ENCODE results near the gene ME1. TPM values are rescaled to one million over a fixed set of nuclear protein-coding genes. Genes with fewer than 3 reads are reported as not detected.

The ME1 gene
- total RNA-seq, 1 donor from 2014 or later: 12.8 TPM

DNA sequence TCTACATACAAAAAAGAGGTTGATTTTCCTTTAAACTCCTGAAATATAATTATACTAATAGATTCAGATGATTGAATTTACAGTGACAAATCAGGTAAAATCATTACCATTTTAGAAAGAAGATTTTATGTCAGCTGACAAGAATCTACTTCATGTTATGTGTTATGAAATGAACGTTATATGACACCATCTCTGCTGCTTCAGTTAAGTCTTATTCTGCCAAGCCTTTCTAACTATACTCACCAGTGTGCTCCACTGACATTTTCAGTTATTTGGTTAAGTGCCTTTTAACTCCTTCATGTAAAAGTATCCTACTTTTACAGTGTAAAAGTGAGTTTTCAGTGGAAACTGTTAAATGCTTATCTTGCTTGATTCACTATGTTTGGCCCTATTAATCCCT, 157.3 kb downstream of the ME1 start:
- H3K36me3 ChIP-seq: no peaks in the 10 kb centered on the region
- TF ChIP-seq POLR2AphosphoS5 (IDR thresholded peaks at IDR 0.05; ENCODE audit: insufficient read depth in 1 of 2, low read depth in 1 of 2): no peak
- no peak for TF ChIP-seq CTCF (IDR thresholded peaks at IDR 0.05)
- no peak for TF ChIP-seq POLR2A (IDR thresholded peaks at IDR 0.05)
- intact Hi-C loops (cut with DNase I): no loop called here
- no peaks in the 10 kb centered on the region for H3K9me3 ChIP-seq
- DNase-seq (ENCODE audit: extremely low spot score in 2 of 2): no peak
- H3K27ac ChIP-seq: no peak overlapping the region
- no peaks in the 10 kb centered on the region for H3K4me1 ChIP-seq
- no peaks in the 10 kb centered on the region for H3K27me3 ChIP-seq
- H3K4me3 ChIP-seq: no peak overlapping the region

DNA sequence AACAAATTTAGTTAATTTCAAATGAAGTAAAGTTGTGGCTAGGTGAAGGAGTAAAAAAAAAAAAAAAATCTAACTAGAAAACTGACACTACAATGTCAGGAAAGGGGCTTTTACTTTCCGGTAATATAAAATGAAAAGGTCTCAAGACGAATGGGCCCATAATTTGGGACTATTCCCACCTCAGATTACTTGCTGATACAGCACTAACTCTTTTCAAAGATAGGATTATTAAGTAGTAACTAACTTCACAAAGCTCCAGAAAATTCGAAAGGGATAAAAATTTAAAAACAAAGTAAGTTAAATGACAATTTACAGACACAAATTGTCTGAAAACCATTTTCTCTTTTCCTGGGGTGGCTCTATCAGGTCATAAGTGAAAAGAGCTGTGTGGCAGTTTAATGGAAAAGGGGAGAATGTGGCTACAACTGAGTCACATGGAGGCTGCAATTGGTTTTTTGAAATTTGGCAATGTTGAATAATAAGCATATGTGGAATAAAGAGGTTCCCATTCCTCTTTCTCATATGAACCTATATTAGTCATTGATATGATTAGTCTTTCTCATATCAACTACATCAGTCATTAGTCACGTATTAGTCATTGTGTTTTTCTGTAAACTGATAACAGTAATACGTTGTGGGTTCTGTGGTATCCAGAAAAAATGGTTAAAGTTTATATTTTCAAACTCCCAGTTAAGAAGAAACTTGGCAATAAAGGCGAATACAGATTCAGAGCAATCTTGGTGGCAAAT, 159.7 kb downstream of the ME1 start:
- intact Hi-C loops (cut with DNase I): no loop called here
- DNase-seq (ENCODE audit: extremely low spot score in 2 of 2): no peak
- no peaks in the 10 kb centered on the region for H3K36me3 ChIP-seq
- H3K9me3 ChIP-seq: no peaks in the 10 kb centered on the region
- H3K27me3 ChIP-seq: no peaks in the 10 kb centered on the region
- no peaks in the 10 kb centered on the region for H3K4me1 ChIP-seq
- no peak overlapping the region for H3K4me3 ChIP-seq
- TF ChIP-seq POLR2A (IDR thresholded peaks at IDR 0.05) (no peak), CTCF (IDR thresholded peaks at IDR 0.05) (no peak), POLR2AphosphoS5 (IDR thresholded peaks at IDR 0.05; ENCODE audit: insufficient read depth in 1 of 2, low read depth in 1 of 2) (no peak)
- H3K27ac ChIP-seq: no peak overlapping the region

- Histone ChIP-seq H3K9me3 (no peaks in the 10 kb centered on the region), H3K36me3 (no peaks in the 10 kb centered on the region), H3K4me1 (no peaks in the 10 kb centered on the region), H3K27ac (no peak overlapping the region), H3K4me3 (no peak overlapping the region), H3K27me3 (no peaks in the 10 kb centered on the region)
- no peak for TF ChIP-seq CTCF (IDR thresholded peaks at IDR 0.05)
- intact Hi-C loops (cut with DNase I): no loop called here
- DNase-seq (ENCODE audit: extremely low spot score in 2 of 2): no peak
Observed at GRCh38 chr6:83265384-83265783, 165.5 kb downstream of the ME1 start.

- Histone ChIP-seq H3K4me3 (no peak overlapping the region), H3K27ac (no peak overlapping the region), H3K4me1 (no peaks in the 10 kb centered on the region), H3K36me3 (no peaks in the 10 kb centered on the region), H3K27me3 (no peaks in the 10 kb centered on the region), H3K9me3 (no peaks in the 10 kb centered on the region)
- intact Hi-C loops (cut with DNase I): no loop called here
- TF ChIP-seq POLR2AphosphoS5 (IDR thresholded peaks at IDR 0.05; ENCODE audit: insufficient read depth in 1 of 2, low read depth in 1 of 2) (no peak), POLR2A (IDR thresholded peaks at IDR 0.05) (no peak), CTCF (IDR thresholded peaks at IDR 0.05) (no peak)
- DNase-seq (ENCODE audit: extremely low spot score in 2 of 2): no peak
Observed at GRCh38 chr6:83260577-83260976, 170.3 kb downstream of the ME1 start.

GRCh38 chr6:83258517-83258916, 172.3 kb downstream of the ME1 start:
- H3K27ac ChIP-seq: no peak overlapping the region
- DNase-seq (ENCODE audit: extremely low spot score in 2 of 2): no peak
- TF ChIP-seq CTCF (IDR thresholded peaks at IDR 0.05) (no peak), POLR2AphosphoS5 (IDR thresholded peaks at IDR 0.05; ENCODE audit: insufficient read depth in 1 of 2, low read depth in 1 of 2) (no peak), POLR2A (IDR thresholded peaks at IDR 0.05) (no peak)
- H3K9me3 ChIP-seq: no peaks in the 10 kb centered on the region
- intact Hi-C loops (cut with DNase I): no loop called here
- no peaks in the 10 kb centered on the region for H3K36me3 ChIP-seq
- no peaks in the 10 kb centered on the region for H3K4me1 ChIP-seq
- no peaks in the 10 kb centered on the region for H3K27me3 ChIP-seq
- H3K4me3 ChIP-seq: no peak overlapping the region

All from vagina (tissue), 2 donors.